Neural progenitor cell (in vitro differentiated cells): ENCODE measurements around the gene DOCK6.

Experiments used
- CTCF ChIP-seq: fragments of 200-600 bp; sonication (generic); IDR thresholded peaks from 2 replicates; pipeline ENCODE4 v1.5.1; 2017; ENCODE audit warnings: antibody characterized with exemption, mild to moderate bottlenecking
- EZH2 ChIP-seq: fragments of 200-600 bp; sonication (generic); IDR thresholded peaks from 2 replicates; pipeline ENCODE4 v1.6.1; 2017; ENCODE audit warnings: antibody characterized with exemption, mild to moderate bottlenecking, moderate library complexity
- EZH2phosphoT487 ChIP-seq: fragments of 200-600 bp; sonication (generic); IDR thresholded peaks from 2 replicates; pipeline ENCODE4 v1.6.1; 2017; ENCODE audit warnings: antibody characterized with exemption

GRCh38 chr19:11192957-11193939 lies 69.1 kb downstream of the DOCK6 start:
- TF ChIP-seq CTCF (no peak), EZH2phosphoT487 (no peak), EZH2 (no peak)
